GM12801 (cell line): ENCODE data around the gene ASB11.

ENCODE experiments used
- CTCF ChIP-seq: IDR thresholded peaks from one replicate; pipeline ENCODE4 v1.5.1; 2011; ENCODE audit warnings: control low read depth; ENCODE audit not compliant: insufficient read length; ENCODE audit errors: extremely low read depth

The ASB11 gene

GRCh38 chrX:15315509-15315908, at the start of gene ASB11:
ASB11 (minus strand) TSS chrX:15315640; CDS start chrX:15315605, 35 bp downstream.
- no peak for TF ChIP-seq CTCF

- TF ChIP-seq CTCF, result no peak
These were observed 44.3 kb upstream of the ASB11 start for GRCh38 chrX:15359701-15360100.

GRCh38 chrX:15358533-15358932, 43.1 kb upstream of the ASB11 start:
- no peak for TF ChIP-seq CTCF

GRCh38 chrX:15356444-15356843, 41.0 kb upstream of the ASB11 start:
- TF ChIP-seq CTCF, result no peak

GRCh38 chrX:15350329-15350996, 35.0 kb upstream of the ASB11 start:
- no peak for TF ChIP-seq CTCF

GRCh38 chrX:15349046-15349445, 33.6 kb upstream of the ASB11 start:
- TF ChIP-seq CTCF, result no peak

- no peak for TF ChIP-seq CTCF
These were observed 30.5 kb upstream of the ASB11 start for GRCh38 chrX:15345976-15346375.
